Karpas-422 (cell line): Measurements from ENCODE around the gene SEMA4D. TPM values are rescaled to one million over a fixed set of nuclear protein-coding genes. Genes with fewer than 3 reads are reported as not detected.
A peak's percentile ranks its signal among the peaks of the same experiment; 100 is the strongest.

Source experiments
- DNase-seq: peaks from one replicate; pipeline ENCODE4 v3.0.0-alpha.2; 2015
- H2AFZ ChIP-seq: fragments of 200-600 bp; sonication (generic); 2 replicates; pipeline ENCODE4 v1.6.1; 2014; ENCODE audit warnings: antibody characterized with exemption, low read length, mixed read lengths
- H3K27ac ChIP-seq: fragments of 200-600 bp; sonication (generic); 2 replicates; pipeline ENCODE4 v1.5.1; 2014; ENCODE audit warnings: mild to moderate bottlenecking, low read length, moderate library complexity
- H3K27me3 ChIP-seq: fragments of 200-600 bp; sonication (generic); 2 replicates; pipeline ENCODE4 v1.6.1; 2014; ENCODE audit warnings: low read length, mixed read lengths
- H3K36me3 ChIP-seq: fragments of 200-600 bp; sonication (generic); 2 replicates; pipeline ENCODE4 v1.6.1; 2014; ENCODE audit warnings: low read length, mixed read lengths; ENCODE audit not compliant: insufficient read depth
- H3K4me1 ChIP-seq: fragments of 200-600 bp; sonication (generic); 2 replicates; pipeline ENCODE4 v1.6.1; 2014; ENCODE audit warnings: mild to moderate bottlenecking, low read length, mixed read lengths
- H3K4me2 ChIP-seq: fragments of 200-600 bp; sonication (generic); 2 replicates; pipeline ENCODE4 v1.6.1; 2014; ENCODE audit warnings: low read length, low read depth, mild to moderate bottlenecking; ENCODE audit not compliant: poor library complexity, severe bottlenecking
- H3K4me3 ChIP-seq: fragments of 200-600 bp; sonication (generic); 2 replicates; pipeline ENCODE4 v1.5.1; 2014; ENCODE audit warnings: mild to moderate bottlenecking, antibody characterized with exemption, low read length, mixed read lengths
- H3K79me2 ChIP-seq: fragments of 200-600 bp; sonication (generic); 2 replicates; pipeline ENCODE4 v1.6.1; 2014; ENCODE audit warnings: mild to moderate bottlenecking, low read length, mixed read lengths
- H3K9ac ChIP-seq: fragments of 200-600 bp; sonication (generic); 2 replicates; pipeline ENCODE4 v1.6.0; 2014; ENCODE audit warnings: low read length
- H3K9me2 ChIP-seq: fragments of 200-600 bp; sonication (generic), shearing (Covaris generic); replicated peaks from 2 replicates; pipeline ENCODE4 v1.6.0; 2014; ENCODE audit warnings: mild to moderate bottlenecking, low read length, moderate library complexity; ENCODE audit not compliant: insufficient read depth
- H3K9me3 ChIP-seq: fragments of 300-700, 200-600 bp; sonication (generic); 2 replicates; pipeline ENCODE4 v1.6.1; 2014; ENCODE audit warnings: low read length, mixed read lengths
- H4K20me1 ChIP-seq: fragments of 200-600 bp; sonication (generic); 2 replicates; pipeline ENCODE4 v1.6.1; 2014; ENCODE audit warnings: mild to moderate bottlenecking, antibody characterized with exemption, low read length, low read depth; ENCODE audit not compliant: insufficient read depth
- total RNA-seq: library from RNA; depleted of rRNA; stranded (reverse); fragments of >200 nt; shearing (Covaris generic); gene quantifications from 2 replicates; pipeline ENCODE4 v1.2.3, GENCODE V29; 2014; ENCODE audit warnings: low replicate concordance; rRNA removed

Gene SEMA4D, protein sequence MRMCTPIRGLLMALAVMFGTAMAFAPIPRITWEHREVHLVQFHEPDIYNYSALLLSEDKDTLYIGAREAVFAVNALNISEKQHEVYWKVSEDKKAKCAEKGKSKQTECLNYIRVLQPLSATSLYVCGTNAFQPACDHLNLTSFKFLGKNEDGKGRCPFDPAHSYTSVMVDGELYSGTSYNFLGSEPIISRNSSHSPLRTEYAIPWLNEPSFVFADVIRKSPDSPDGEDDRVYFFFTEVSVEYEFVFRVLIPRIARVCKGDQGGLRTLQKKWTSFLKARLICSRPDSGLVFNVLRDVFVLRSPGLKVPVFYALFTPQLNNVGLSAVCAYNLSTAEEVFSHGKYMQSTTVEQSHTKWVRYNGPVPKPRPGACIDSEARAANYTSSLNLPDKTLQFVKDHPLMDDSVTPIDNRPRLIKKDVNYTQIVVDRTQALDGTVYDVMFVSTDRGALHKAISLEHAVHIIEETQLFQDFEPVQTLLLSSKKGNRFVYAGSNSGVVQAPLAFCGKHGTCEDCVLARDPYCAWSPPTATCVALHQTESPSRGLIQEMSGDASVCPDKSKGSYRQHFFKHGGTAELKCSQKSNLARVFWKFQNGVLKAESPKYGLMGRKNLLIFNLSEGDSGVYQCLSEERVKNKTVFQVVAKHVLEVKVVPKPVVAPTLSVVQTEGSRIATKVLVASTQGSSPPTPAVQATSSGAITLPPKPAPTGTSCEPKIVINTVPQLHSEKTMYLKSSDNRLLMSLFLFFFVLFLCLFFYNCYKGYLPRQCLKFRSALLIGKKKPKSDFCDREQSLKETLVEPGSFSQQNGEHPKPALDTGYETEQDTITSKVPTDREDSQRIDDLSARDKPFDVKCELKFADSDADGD
- 2.3 and 5.3 TPM in 2 replicates for total RNA-seq

DNA sequence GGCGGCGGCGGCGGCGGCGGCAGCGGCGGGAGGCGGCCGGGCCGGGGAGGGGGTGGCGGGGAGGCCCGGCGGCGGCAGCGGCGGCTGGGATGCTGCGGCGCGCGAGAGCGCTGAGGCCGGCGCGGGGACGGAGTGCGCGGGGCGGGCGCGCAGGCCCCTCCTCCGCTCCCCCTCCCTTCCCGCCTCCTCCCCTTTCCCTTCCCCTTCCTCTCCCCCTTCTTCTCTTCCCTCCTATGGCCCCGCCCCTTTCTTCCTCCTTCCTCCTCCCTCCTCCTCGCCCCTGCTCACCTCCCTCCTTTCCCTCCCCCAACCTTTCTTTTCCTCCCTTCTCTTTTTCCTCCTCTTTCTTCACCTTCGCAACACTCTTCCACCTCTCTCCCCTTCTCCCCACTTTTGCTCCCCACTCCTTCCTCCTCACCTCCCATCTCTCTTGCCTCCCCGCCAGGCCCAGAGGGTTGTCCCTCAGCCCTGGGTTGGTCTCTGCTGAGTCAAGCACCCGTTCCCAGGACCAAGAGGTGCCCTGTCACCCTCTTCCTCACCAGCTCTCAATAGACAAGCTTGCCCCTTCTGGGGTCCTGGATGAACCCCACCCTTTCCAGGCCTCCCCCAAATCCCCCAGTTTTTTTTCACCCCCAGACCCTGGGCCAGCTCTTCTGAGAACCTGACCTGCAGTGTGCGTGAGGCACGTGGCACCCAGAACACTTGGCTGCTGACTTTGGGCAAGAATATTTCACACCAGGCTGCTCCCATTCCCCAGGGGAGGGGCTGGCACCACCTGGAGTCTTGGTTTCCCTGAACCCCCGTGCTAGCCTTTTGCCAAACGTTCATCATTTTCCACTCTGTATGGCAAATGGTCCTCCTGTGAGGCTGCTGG is at the start of gene SEMA4D:
Gene SEMA4D (minus strand): TSS at position 136 of the 874 bp plus-strand sequence. CDS start 92,657 bp downstream, outside the sequence.
- Histone ChIP-seq H3K27me3 (no peaks in the 10 kb centered on the region), H3K4me2 (peak within 1 kb of the TSS; percentile 67), H4K20me1 (peaks cover 10% of the 10 kb centered on the region; the same call in 1 of the 2 replicates), H2AFZ (peak within 1 kb of the TSS; percentile 90; the same call in 1 of the 2 replicates), H3K4me1 (peaks cover 47% of the 10 kb centered on the region), H3K36me3 (no peaks in the 10 kb centered on the region), H3K4me3 (peak within 1 kb of the TSS; percentile 76), H3K9me2 (no peaks in the 10 kb centered on the region), H3K79me2 (no peaks in the 10 kb centered on the region), H3K9ac (peak within 1 kb of the TSS; percentile 73), H3K9me3 (no peaks in the 10 kb centered on the region), H3K27ac (no peak within 1 kb of the TSS)
- DNase-seq = peak; percentile 75

DNA sequence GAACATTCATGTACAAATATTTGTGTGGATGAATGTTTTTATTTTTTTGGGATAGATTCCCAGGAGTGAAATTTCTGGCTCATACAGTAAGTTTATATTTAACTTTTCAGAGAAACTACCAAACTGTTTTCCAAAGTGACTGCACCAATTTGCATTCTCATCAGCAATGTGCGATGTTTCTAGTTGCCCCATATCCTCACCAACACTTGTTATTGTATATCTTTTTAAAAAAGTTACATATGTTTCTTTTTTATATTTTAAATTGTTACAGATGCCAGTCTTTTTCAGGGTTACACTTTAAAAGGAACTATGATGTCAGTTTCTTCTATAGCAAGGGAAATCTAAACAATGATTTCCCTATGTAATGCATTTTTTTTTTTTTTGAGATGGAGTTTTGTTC is 49.1 kb upstream of the SEMA4D start:
- Histone ChIP-seq H2AFZ (no peak overlapping the region), H3K4me3 (no peak overlapping the region), H3K4me1 (peaks cover 14% of the 10 kb centered on the region), H3K27me3 (no peaks in the 10 kb centered on the region), H3K9me3 (no peaks in the 10 kb centered on the region), H3K9ac (no peak overlapping the region), H3K27ac (no peak overlapping the region), H4K20me1 (no peaks in the 10 kb centered on the region), H3K4me2 (no peak overlapping the region), H3K9me2 (no peaks in the 10 kb centered on the region; the same call in 1 of the 2 replicates), H3K79me2 (no peaks in the 10 kb centered on the region), H3K36me3 (no peaks in the 10 kb centered on the region)
- DNase-seq = no peak

DNA sequence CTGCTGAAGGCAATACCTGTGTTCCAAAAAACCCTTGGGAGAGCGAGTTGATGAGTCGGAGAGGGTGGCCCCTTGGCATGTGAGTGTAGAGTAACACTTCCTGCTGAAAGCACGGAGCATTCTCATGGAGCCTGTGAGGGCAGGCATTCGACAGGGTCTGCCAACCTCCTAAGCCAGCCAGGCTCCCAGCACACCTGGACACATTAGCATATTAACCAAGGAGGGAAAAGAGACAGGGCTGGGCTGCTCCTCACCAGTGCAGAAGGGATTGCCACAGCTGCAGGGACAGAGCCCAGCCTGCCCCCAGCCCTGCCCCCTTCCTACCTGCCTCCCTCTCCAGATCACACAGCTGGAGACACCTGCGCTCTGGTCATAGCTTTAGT is 46.4 kb upstream of the SEMA4D start:
- no peak overlapping the region for H3K4me3 ChIP-seq
- DNase-seq = no peak
- H3K9me3 ChIP-seq = no peaks in the 10 kb centered on the region
- H3K79me2 ChIP-seq = no peaks in the 10 kb centered on the region
- peaks cover 24% of the 10 kb centered on the region for H3K4me1 ChIP-seq
- H3K9ac ChIP-seq = no peak overlapping the region
- no peaks in the 10 kb centered on the region for H3K9me2 ChIP-seq
- H2AFZ ChIP-seq = no peak overlapping the region
- no peaks in the 10 kb centered on the region for H3K36me3 ChIP-seq
- no peaks in the 10 kb centered on the region for H4K20me1 ChIP-seq
- no peak overlapping the region for H3K27ac ChIP-seq
- H3K27me3 ChIP-seq = no peaks in the 10 kb centered on the region
- H3K4me2 ChIP-seq = no peak overlapping the region

DNA sequence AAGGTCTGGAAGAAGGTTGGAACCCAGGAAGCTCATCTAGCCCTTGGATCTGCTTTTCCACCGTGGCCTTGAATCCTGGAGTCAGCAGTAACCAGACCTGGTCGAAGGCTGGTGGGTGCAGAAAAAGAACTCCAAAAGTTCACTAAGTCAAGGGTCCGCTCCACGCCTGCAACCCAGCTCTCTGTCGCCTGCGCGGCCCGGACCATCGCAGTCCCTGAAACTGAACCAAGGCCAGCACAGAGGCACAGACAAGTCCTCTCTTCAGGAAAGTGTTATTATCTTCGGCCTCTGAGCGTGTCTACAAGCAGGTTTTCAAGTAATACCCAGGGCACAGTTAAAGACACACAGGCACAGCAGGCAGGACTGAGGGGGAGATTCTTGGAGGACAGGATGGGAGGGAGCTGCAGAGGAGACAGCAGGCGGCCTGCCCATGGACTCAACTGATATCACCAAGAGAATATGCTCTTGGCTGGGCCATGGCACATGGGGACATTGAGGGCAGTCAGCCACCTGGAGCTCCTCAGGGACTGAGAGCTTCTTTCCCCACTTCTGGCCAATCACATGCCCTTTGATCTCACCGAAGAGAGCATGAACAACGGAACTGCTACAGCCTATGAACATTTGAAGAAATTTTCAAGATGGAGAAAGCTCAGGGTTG is 45.8 kb upstream of the SEMA4D start:
- H3K9ac ChIP-seq = no peak overlapping the region
- no peaks in the 10 kb centered on the region for H3K36me3 ChIP-seq
- peaks cover 24% of the 10 kb centered on the region for H3K4me1 ChIP-seq
- no peaks in the 10 kb centered on the region for H3K79me2 ChIP-seq
- DNase-seq = no peak
- H3K4me3 ChIP-seq = no peak overlapping the region
- no peaks in the 10 kb centered on the region for H3K9me3 ChIP-seq
- H2AFZ ChIP-seq = no peak overlapping the region
- no peak overlapping the region for H3K27ac ChIP-seq
- H3K4me2 ChIP-seq = no peak overlapping the region
- H3K27me3 ChIP-seq = no peaks in the 10 kb centered on the region
- H3K9me2 ChIP-seq = no peaks in the 10 kb centered on the region
- no peaks in the 10 kb centered on the region for H4K20me1 ChIP-seq

DNA sequence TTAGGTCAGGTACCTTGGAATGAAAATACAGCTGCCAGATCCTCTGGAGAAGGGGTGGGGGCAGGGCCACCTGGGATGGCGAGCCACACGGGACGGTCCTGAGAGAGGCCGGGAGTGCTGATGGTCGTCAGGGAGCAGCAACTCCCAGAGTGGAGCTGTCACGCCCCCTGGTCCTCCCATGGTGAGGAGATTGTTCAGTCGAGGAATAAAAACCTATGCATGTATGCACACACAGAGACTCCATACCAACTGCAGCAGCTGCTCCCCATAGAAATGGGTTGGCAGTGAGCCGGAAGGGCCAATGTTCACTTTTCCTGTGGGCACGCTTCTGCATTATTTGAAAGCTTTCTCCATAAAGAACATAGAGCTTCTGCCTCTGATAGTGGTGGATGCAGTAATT is 45.2 kb upstream of the SEMA4D start:
- Histone ChIP-seq H3K4me2 (no peak overlapping the region), H3K27ac (no peak overlapping the region), H3K9ac (no peak overlapping the region), H3K9me2 (no peaks in the 10 kb centered on the region), H2AFZ (no peak overlapping the region), H3K79me2 (no peaks in the 10 kb centered on the region), H3K9me3 (no peaks in the 10 kb centered on the region), H3K27me3 (no peaks in the 10 kb centered on the region), H3K4me1 (peaks cover 24% of the 10 kb centered on the region), H3K4me3 (no peak overlapping the region), H3K36me3 (no peaks in the 10 kb centered on the region), H4K20me1 (no peaks in the 10 kb centered on the region)
- DNase-seq = no peak

DNA sequence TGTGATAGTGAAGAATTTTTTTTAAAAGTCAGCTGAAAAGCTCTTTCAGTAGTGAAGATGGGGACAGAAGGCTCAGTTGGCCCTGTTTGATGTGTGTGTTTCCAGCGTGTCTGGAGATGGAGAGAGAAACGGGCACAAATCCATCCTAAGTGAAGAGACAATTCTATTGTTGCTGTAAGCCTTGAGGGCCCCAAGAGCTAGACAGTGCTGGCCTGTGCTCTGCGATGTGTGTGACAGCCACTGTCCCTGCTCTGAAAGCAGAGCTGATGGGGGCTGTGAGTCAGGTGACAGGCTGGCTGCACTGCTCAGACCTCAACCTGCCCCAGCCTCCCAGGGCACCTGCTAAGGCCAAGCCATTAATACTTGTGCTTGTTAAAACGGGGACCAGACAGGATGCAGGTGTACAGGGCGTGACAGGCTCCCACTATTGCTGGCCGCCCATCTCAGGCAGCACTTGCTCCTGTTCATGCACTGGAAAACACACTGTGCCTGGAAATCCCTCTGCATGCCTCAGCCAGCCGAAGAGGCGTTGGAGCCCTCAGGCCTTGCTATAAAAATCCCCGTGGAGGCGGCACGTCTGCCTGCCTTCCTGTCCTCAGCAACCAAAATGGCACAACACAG is 44.6 kb upstream of the SEMA4D start:
- Histone ChIP-seq H3K27me3 (no peaks in the 10 kb centered on the region), H3K9me3 (no peaks in the 10 kb centered on the region), H3K9ac (no peak overlapping the region), H3K4me1 (peaks cover 24% of the 10 kb centered on the region), H4K20me1 (no peaks in the 10 kb centered on the region), H3K4me2 (peak overlapping the region; percentile 47), H3K4me3 (peak overlapping the region; percentile 21; the same call in 1 of the 2 replicates), H2AFZ (no peak overlapping the region), H3K27ac (no peak overlapping the region), H3K36me3 (no peaks in the 10 kb centered on the region), H3K79me2 (no peaks in the 10 kb centered on the region), H3K9me2 (no peaks in the 10 kb centered on the region)
- peak; percentile 45 for DNase-seq

DNA sequence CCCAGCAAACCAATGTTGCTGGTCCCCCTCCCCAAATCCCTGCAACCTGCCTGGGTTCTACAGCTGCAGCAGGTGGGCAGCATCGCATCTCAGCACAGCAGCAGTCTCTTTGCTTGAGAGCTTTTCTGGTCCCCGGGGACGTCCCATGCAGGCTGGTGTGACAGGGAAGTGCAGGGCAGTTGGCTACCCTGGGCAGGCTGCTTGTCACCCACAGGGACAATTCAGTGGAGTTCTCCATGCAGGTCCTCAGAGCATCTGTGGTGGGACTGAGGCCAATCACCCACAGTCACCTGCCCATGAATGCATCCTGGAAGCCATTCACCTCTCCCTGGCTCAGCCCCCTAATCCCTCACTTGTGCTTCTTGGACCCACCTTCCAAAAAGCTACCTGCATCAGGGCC is 43.9 kb upstream of the SEMA4D start:
- Histone ChIP-seq H3K9ac (no peak overlapping the region), H3K9me3 (no peaks in the 10 kb centered on the region), H2AFZ (no peak overlapping the region), H3K36me3 (no peaks in the 10 kb centered on the region), H3K4me1 (peaks cover 24% of the 10 kb centered on the region), H3K27me3 (no peaks in the 10 kb centered on the region), H3K27ac (no peak overlapping the region), H3K4me2 (peak overlapping the region; percentile 47), H3K79me2 (no peaks in the 10 kb centered on the region), H3K9me2 (no peaks in the 10 kb centered on the region), H3K4me3 (peak overlapping the region; percentile 21; the same call in 1 of the 2 replicates), H4K20me1 (no peaks in the 10 kb centered on the region)
- peak; percentile 73 for DNase-seq
